ENCODE data around the gene UBE2D1. TPM values are rescaled to one million over a fixed set of nuclear protein-coding genes. Genes with fewer than 3 reads are reported as not detected.

UBE2D1 gene
- total RNA-seq, 2 donors from 2014 or later, result 3.0 to 7.5 TPM

DNA sequence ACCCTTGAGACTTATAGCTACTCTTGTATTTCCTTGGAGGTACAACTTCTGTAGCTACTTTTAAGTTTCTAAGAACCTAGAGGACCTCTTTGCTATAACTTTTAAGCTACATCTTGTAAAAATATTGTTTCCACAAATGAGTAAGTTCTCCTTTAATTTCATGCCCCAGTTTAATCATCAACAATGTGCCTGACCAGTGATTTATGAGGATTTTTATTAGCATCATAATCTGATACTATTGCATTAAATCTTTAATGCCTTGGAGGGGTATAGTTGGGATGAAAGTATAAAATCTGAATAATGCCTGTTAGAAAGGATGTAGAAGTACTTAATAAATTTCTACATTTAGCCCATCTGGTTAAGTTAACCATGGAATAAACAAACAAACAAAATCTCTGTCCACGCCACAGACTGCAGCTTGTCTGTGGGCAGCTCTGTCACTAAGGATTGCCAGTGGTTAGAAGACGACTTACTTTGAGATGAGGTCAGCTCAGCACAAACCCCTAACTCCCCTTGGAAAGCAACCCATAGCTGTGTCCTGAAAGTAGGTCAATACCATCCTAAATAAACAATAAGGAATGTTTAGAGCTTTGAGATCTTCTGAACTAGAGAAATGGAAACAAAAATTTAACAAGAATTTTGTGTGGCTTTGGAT, 18.3 kb downstream of the UBE2D1 start:
- no peaks in the 10 kb centered on the region for H3K9me3 ChIP-seq
- ATAC-seq, result no peak
- TF ChIP-seq, protein P1, sequence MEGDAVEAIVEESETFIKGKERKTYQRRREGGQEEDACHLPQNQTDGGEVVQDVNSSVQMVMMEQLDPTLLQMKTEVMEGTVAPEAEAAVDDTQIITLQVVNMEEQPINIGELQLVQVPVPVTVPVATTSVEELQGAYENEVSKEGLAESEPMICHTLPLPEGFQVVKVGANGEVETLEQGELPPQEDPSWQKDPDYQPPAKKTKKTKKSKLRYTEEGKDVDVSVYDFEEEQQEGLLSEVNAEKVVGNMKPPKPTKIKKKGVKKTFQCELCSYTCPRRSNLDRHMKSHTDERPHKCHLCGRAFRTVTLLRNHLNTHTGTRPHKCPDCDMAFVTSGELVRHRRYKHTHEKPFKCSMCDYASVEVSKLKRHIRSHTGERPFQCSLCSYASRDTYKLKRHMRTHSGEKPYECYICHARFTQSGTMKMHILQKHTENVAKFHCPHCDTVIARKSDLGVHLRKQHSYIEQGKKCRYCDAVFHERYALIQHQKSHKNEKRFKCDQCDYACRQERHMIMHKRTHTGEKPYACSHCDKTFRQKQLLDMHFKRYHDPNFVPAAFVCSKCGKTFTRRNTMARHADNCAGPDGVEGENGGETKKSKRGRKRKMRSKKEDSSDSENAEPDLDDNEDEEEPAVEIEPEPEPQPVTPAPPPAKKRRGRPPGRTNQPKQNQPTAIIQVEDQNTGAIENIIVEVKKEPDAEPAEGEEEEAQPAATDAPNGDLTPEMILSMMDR (IDR thresholded peaks at IDR 0.05), result no peak
- no peak for TF ChIP-seq POLR2A (IDR thresholded peaks at IDR 0.05)
- WGBS, 2 donors, result 49 to 53% methylated on average over 2 of the region's 2 CpGs
- DNase-seq, result no peak
- no peak overlapping the region for H3K27ac ChIP-seq
- H3K36me3 ChIP-seq (replicated peaks in 1 of 2; ENCODE audit: insufficient read depth in 1 of 2, low read depth in 2 of 2), result no peaks in the 10 kb centered on the region
- H3K4me3 ChIP-seq, result no peak overlapping the region
- peaks cover 11% of the 10 kb centered on the region for H3K4me1 ChIP-seq
- H3K27me3 ChIP-seq, result no peaks in the 10 kb centered on the region
- intact Hi-C loops (cut with DNase I), result no loop called here

DNA sequence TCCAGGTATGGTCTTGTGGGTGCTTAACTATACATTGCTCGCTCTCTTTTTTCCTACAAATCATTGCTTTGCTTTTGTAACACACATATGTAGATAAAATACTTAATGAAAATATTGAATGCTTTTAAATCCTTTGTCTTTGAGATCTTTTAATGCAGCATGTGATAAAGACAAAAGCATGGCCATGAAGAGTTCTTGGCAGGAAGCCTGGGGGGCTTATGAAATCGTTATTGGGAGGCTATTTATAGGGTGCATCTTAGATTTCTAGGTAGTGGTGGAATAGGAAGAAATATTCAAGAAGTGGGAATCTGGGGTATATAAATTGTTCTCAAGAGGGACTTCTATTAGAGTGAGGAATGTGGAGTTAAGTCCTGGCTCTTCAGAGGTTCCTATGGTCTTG, 21.9 kb downstream of the UBE2D1 start:
- Histone ChIP-seq H3K36me3 (replicated peaks in 1 of 2; ENCODE audit: insufficient read depth in 1 of 2, low read depth in 2 of 2) (no peaks in the 10 kb centered on the region), H3K27me3 (no peaks in the 10 kb centered on the region), H3K9me3 (no peaks in the 10 kb centered on the region), H3K4me1 (peaks cover 11% of the 10 kb centered on the region), H3K4me3 (no peak overlapping the region), H3K27ac (no peak overlapping the region)
- no peak for ATAC-seq
- WGBS, 2 donors, result 53 to 57% methylated on average over 2 of the region's 2 CpGs
- TF ChIP-seq, protein P1 (IDR thresholded peaks at IDR 0.05), result no peak
- no peak for TF ChIP-seq POLR2A (IDR thresholded peaks at IDR 0.05)
- no peak for DNase-seq
- intact Hi-C loops (cut with DNase I), result no loop called here

DNA sequence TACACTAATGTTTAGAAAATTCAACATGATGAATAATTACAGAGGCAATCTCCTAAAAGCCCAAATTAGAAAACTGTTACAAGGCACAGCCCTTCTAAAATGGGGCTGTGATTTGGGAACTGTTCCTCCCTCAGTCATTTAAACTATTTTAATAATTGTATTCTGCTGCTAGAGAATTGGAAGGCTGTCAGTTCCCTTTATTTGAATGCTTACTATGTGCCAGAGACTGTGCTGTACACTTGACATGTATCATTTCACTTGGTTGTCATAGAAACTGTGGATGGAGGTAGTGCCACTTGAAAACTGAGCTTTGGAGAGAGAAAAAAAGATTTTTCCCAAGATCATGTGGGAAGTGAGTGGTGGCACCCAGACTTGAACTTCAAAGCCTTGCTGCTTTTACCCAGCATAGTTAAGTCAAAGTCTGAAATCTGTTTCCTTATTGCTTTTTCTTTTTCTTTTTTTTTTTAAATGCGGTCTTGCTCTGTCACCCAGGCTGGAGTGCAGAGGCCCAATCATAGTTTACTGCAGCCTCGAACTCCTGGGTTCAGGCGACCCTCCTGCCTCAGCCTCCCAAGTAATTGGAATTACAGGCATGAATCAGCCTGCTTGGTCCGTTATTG, 23.6 kb downstream of the UBE2D1 start:
- 88 to 100% methylated on average over 4 of the region's 4 CpGs for WGBS, 2 donors
- Histone ChIP-seq H3K36me3 (replicated peaks in 1 of 2; ENCODE audit: insufficient read depth in 1 of 2, low read depth in 2 of 2) (no peaks in the 10 kb centered on the region), H3K4me1 (peaks cover 9% of the 10 kb centered on the region), H3K4me3 (no peak overlapping the region), H3K27ac (no peak overlapping the region), H3K27me3 (no peaks in the 10 kb centered on the region), H3K9me3 (no peaks in the 10 kb centered on the region)
- ATAC-seq (no peak), DNase-seq (no peak)
- TF ChIP-seq, protein P1 (IDR thresholded peaks at IDR 0.05), result no peak
- TF ChIP-seq POLR2A (IDR thresholded peaks at IDR 0.05), result no peak
- intact Hi-C loops (cut with DNase I), result no loop called here

DNA sequence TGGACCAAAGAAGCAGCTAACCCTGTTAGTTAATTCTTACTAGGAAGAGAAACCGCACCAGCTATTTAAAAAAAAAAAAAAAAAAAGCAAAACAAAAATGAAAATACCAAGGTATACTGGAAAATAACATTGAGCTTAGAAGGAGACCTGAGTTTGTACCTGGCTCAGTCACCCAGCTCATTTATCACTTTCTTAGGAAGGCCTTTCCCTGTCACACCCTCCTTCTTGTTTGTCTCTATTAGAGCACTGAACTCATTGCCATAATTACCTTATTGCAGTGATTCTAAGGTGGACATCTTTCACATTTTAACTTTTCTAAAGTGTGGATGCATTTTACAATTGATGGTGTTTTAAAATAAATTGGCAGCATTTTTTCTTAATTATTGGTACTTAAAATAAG, 24.1 kb downstream of the UBE2D1 start:
- H3K9me3 ChIP-seq, result no peaks in the 10 kb centered on the region
- H3K4me3 ChIP-seq, result no peak overlapping the region
- intact Hi-C loops (cut with DNase I), result no loop called here
- no peaks in the 10 kb centered on the region for H3K27me3 ChIP-seq
- no peak overlapping the region for H3K27ac ChIP-seq
- no peaks in the 10 kb centered on the region for H3K36me3 ChIP-seq (replicated peaks in 1 of 2; ENCODE audit: insufficient read depth in 1 of 2, low read depth in 2 of 2)
- DNase-seq (no peak), ATAC-seq (no peak)
- WGBS, 2 donors, result 85 to 90% methylated on average over 1 of the region's 1 CpG
- TF ChIP-seq, protein P1 (IDR thresholded peaks at IDR 0.05), result no peak
- H3K4me1 ChIP-seq, result peaks cover 7% of the 10 kb centered on the region

DNA sequence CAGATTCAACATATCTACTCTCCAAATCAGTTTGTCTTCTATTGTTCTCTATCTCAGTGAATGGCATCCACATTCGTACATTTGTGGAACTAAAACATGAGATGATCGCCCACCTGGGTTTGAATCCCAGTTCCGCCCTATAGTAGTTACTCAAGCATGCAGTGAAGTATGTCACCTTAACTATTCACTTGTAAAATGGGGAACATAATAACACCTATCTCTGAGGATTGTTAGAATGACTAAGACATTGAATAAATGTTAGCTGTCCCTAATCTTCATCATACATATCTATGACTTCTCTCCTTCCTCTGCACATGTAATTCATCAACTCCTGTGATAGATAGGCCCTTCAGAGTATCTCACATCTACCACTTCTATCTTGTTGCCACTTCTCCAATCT, 24.7 kb downstream of the UBE2D1 start:
- no peak for TF ChIP-seq POLR2A (IDR thresholded peaks at IDR 0.05)
- TF ChIP-seq, protein P1 (IDR thresholded peaks at IDR 0.05), result no peak

More for the DNA sequence above, 24.7 kb downstream of the UBE2D1 start:
- intact Hi-C loops (cut with DNase I), result no loop called here
- Histone ChIP-seq H3K27me3 (no peaks in the 10 kb centered on the region), H3K9me3 (no peaks in the 10 kb centered on the region), H3K27ac (no peak overlapping the region), H3K36me3 (replicated peaks in 1 of 2; ENCODE audit: insufficient read depth in 1 of 2, low read depth in 2 of 2) (no peaks in the 10 kb centered on the region), H3K4me1 (peaks cover 5% of the 10 kb centered on the region), H3K4me3 (no peak overlapping the region)
- DNase-seq (no peak), ATAC-seq (no peak)
- WGBS, 2 donors, result 90 to 92% methylated on average over 3 of the region's 3 CpGs

Data from body of pancreas (tissue), 4 donors.